ENCODE measurements around the gene MTG2.

DNA sequence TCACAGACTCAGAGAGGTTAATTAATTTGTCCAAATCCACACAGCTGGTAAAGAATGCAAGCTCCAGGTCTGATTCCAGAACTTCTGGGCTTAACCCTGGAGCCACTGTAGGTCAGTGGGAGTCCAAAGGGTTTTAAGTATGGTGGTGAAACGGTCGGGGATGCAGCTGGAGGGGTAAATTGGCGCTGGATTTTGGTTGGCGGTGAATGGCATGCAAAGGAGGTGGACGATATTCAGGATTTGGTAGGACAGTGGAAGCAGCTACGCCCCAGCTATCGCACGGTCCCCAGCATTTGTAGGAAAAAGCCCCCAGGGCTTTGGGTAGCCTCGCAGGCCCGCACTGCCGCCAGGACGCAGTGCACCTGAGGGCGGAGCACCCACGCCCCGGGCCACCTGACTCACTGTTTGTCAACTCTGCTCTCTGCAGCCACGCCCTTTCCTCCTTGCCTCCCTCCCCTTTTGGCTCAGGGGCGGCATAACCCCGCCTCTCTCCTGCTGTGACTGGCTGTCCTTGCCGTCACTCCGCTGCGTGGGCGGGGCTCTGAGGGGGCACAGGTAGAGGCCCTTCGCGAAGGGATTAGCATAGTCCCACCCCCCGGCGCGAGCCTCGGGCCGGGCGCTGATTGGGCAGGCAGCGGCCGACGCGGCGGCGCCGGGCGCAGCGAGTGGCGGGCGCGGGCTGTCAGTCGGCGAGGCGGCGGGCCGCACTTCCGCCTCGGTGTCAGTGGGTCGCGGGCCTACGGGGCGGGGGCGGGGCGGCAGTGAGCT, 55.2 kb downstream of the MTG2 start, which contains the start of gene OSBPL2:
- TF ChIP-seq POLR2A (IDR thresholded peaks at IDR 0.05; ENCODE audit: low read depth, low read length), result 0 out of 2 replicates have a peak, but pooled peaks have one; percentile 50
- TF ChIP-seq SMC3 (IDR thresholded peaks at IDR 0.05; ENCODE audit: low read depth, low read length), result no peak
- TF ChIP-seq, protein P1, sequence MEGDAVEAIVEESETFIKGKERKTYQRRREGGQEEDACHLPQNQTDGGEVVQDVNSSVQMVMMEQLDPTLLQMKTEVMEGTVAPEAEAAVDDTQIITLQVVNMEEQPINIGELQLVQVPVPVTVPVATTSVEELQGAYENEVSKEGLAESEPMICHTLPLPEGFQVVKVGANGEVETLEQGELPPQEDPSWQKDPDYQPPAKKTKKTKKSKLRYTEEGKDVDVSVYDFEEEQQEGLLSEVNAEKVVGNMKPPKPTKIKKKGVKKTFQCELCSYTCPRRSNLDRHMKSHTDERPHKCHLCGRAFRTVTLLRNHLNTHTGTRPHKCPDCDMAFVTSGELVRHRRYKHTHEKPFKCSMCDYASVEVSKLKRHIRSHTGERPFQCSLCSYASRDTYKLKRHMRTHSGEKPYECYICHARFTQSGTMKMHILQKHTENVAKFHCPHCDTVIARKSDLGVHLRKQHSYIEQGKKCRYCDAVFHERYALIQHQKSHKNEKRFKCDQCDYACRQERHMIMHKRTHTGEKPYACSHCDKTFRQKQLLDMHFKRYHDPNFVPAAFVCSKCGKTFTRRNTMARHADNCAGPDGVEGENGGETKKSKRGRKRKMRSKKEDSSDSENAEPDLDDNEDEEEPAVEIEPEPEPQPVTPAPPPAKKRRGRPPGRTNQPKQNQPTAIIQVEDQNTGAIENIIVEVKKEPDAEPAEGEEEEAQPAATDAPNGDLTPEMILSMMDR (conservative IDR thresholded peaks at IDR 0.05; ENCODE audit: low read depth, low read length), result no peak
- TF ChIP-seq, protein P2, sequence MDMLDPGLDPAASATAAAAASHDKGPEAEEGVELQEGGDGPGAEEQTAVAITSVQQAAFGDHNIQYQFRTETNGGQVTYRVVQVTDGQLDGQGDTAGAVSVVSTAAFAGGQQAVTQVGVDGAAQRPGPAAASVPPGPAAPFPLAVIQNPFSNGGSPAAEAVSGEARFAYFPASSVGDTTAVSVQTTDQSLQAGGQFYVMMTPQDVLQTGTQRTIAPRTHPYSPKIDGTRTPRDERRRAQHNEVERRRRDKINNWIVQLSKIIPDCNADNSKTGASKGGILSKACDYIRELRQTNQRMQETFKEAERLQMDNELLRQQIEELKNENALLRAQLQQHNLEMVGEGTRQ (IDR thresholded peaks at IDR 0.05; ENCODE audit: low read depth, low read length), result peak; percentile 55; the same call in 1 of the 2 replicates
- no peak for TF ChIP-seq CEBPB (IDR thresholded peaks at IDR 0.05; ENCODE audit: low read depth, low read length)
- TF ChIP-seq, protein P3, sequence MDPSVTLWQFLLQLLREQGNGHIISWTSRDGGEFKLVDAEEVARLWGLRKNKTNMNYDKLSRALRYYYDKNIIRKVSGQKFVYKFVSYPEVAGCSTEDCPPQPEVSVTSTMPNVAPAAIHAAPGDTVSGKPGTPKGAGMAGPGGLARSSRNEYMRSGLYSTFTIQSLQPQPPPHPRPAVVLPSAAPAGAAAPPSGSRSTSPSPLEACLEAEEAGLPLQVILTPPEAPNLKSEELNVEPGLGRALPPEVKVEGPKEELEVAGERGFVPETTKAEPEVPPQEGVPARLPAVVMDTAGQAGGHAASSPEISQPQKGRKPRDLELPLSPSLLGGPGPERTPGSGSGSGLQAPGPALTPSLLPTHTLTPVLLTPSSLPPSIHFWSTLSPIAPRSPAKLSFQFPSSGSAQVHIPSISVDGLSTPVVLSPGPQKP (IDR thresholded peaks at IDR 0.05; ENCODE audit: borderline replicate concordance, low read depth, low read length), result no peak
- peak; percentile 95 for TF ChIP-seq MAZ (IDR thresholded peaks at IDR 0.05; ENCODE audit: borderline replicate concordance, low read depth, low read length)
- TF ChIP-seq RAD21 (IDR thresholded peaks at IDR 0.05; ENCODE audit: low read length), result no peak
- no peak for TF ChIP-seq NFE2L2 (IDR thresholded peaks at IDR 0.05; ENCODE audit: low read depth, low read length)
- 0 out of 2 replicates have a peak, but pooled peaks have one; percentile 25 for TF ChIP-seq MXI1 (IDR thresholded peaks at IDR 0.05; ENCODE audit: borderline replicate concordance, low read depth, low read length)
- no peak for TF ChIP-seq RFX5 (IDR thresholded peaks at IDR 0.05; ENCODE audit: low read depth, low read length)
- peak; percentile 66 for TF ChIP-seq FOS (IDR thresholded peaks at IDR 0.05; ENCODE audit: low read depth, low read length)
- TF ChIP-seq MAFK (IDR thresholded peaks at IDR 0.05; ENCODE audit: low read depth, low read length), result no peak
- TF ChIP-seq CHD1 (IDR thresholded peaks at IDR 0.05; ENCODE audit: low read depth, low read length), result no peak

Measured in IMR-90 (cell line).